Nephron progenitor cell (in vitro differentiated cells): ENCODE data around the gene CAMK2A.

Source experiments
- DNase-seq: peaks from one replicate; pipeline ENCODE4 v3.0.0; 2021
- H3K27ac Mint-ChIP-seq: 2 replicates; pipeline ENCODE4 v1.8.0; 2021; ENCODE audit warnings: mild to moderate bottlenecking, moderate library complexity, mixed read lengths
- H3K27me3 Mint-ChIP-seq: 2 replicates; pipeline ENCODE4 v1.8.0; 2021; ENCODE audit warnings: mild to moderate bottlenecking, low read depth, mixed read lengths; ENCODE audit not compliant: poor library complexity
- H3K36me3 Mint-ChIP-seq: 2 replicates; pipeline ENCODE4 v1.8.0; 2021; ENCODE audit warnings: low read depth, mixed read lengths
- H3K4me1 Mint-ChIP-seq: 2 replicates; pipeline ENCODE4 v1.8.0; 2021; ENCODE audit warnings: mixed read lengths
- H3K4me3 Mint-ChIP-seq: 2 replicates; pipeline ENCODE4 v1.8.0; 2021; ENCODE audit warnings: mild to moderate bottlenecking, moderate library complexity, mixed read lengths
- H3K9me3 Mint-ChIP-seq: 2 replicates; pipeline ENCODE4 v1.8.0; 2021; ENCODE audit warnings: mild to moderate bottlenecking, moderate library complexity, mixed read lengths
- CTCF ChIP-seq: fragments of 200-600 bp; sonication (generic); IDR thresholded peaks from 2 replicates; pipeline ENCODE4 v1.5.0; 2021; ENCODE audit warnings: antibody characterized with exemption

Gene CAMK2A

GRCh38 chr5:150263801-150264621 is 25.6 kb downstream of the CAMK2A start:
- TF ChIP-seq CTCF = no peak
- Mint-ChIP-seq H3K36me3 (no peaks in the 10 kb centered on the region), H3K4me3 (peak overlapping the region; percentile 0), H3K9me3 (no peaks in the 10 kb centered on the region), H3K27me3 (no peaks in the 10 kb centered on the region), H3K4me1 (peaks cover 44% of the 10 kb centered on the region), H3K27ac (peak overlapping the region; percentile 0)
- no peak for DNase-seq

GRCh38 chr5:150263375-150263775 is 26.2 kb downstream of the CAMK2A start:
- no peaks in the 10 kb centered on the region for H3K9me3 Mint-ChIP-seq

GRCh38 chr5:150262502-150262901 is 27.1 kb downstream of the CAMK2A start:
- Mint-ChIP-seq H3K4me1 (peaks cover 53% of the 10 kb centered on the region), H3K27me3 (no peaks in the 10 kb centered on the region)

More at GRCh38 chr5:150263375-150263775, 26.2 kb downstream of the CAMK2A start:
- Mint-ChIP-seq H3K4me3 (peak overlapping the region; percentile 0), H3K4me1 (peaks cover 47% of the 10 kb centered on the region), H3K27ac (peak overlapping the region; percentile 0), H3K36me3 (no peaks in the 10 kb centered on the region), H3K27me3 (no peaks in the 10 kb centered on the region)
- TF ChIP-seq CTCF = no peak
- DNase-seq = no peak

GRCh38 chr5:150261231-150261630 is 28.3 kb downstream of the CAMK2A start:
- no peak for DNase-seq
- Mint-ChIP-seq H3K4me1 (peaks cover 54% of the 10 kb centered on the region), H3K36me3 (no peaks in the 10 kb centered on the region), H3K4me3 (no peak overlapping the region), H3K27me3 (peaks cover 4% of the 10 kb centered on the region), H3K27ac (no peak overlapping the region), H3K9me3 (no peaks in the 10 kb centered on the region)
- TF ChIP-seq CTCF = no peak

More at GRCh38 chr5:150262502-150262901, 27.1 kb downstream of the CAMK2A start:
- no peak for TF ChIP-seq CTCF
- Mint-ChIP-seq H3K27ac (no peak overlapping the region), H3K36me3 (no peaks in the 10 kb centered on the region), H3K4me3 (no peak overlapping the region), H3K9me3 (no peaks in the 10 kb centered on the region)
- DNase-seq = no peak

- Mint-ChIP-seq H3K27me3 (peaks cover 4% of the 10 kb centered on the region), H3K36me3 (no peaks in the 10 kb centered on the region), H3K27ac (no peak overlapping the region), H3K4me1 (peaks cover 66% of the 10 kb centered on the region), H3K9me3 (no peaks in the 10 kb centered on the region), H3K4me3 (no peak overlapping the region)
- DNase-seq = no peak
- no peak for TF ChIP-seq CTCF
These were observed 31.4 kb downstream of the CAMK2A start for GRCh38 chr5:150258130-150258529.

GRCh38 chr5:150257424-150257823 is 32.1 kb downstream of the CAMK2A start:
- no peak for TF ChIP-seq CTCF
- DNase-seq = no peak
- no peaks in the 10 kb centered on the region for H3K9me3 Mint-ChIP-seq
- H3K4me1 Mint-ChIP-seq = peaks cover 60% of the 10 kb centered on the region
- H3K27ac Mint-ChIP-seq = no peak overlapping the region
- peaks cover 4% of the 10 kb centered on the region for H3K27me3 Mint-ChIP-seq
- no peak overlapping the region for H3K4me3 Mint-ChIP-seq
- H3K36me3 Mint-ChIP-seq = no peaks in the 10 kb centered on the region
